Activated naive CD8-positive, alpha-beta T cell (primary cell): ENCODE measurements around the gene GTSE1.
"Not testable (repeated sequence)": the region's sequence is repeated elsewhere in the genome, so short reads cannot be mapped to it uniquely, and the experiment has no call there.

ENCODE experiments used
- H3K27ac Mint-ChIP-seq: one replicate; pipeline ENCODE4 v1.8.0; 2021; ENCODE audit warnings: mixed read lengths
- H3K27me3 Mint-ChIP-seq: one replicate; pipeline ENCODE4 v1.8.0; 2021; ENCODE audit warnings: mixed read lengths
- H3K36me3 Mint-ChIP-seq: one replicate; pipeline ENCODE4 v1.8.0; 2021; ENCODE audit warnings: mixed read lengths
- H3K4me1 Mint-ChIP-seq: one replicate; pipeline ENCODE4 v1.8.0; 2021; ENCODE audit warnings: low read depth, mixed read lengths
- H3K4me3 Mint-ChIP-seq: one replicate; pipeline ENCODE4 v1.8.0; 2021; ENCODE audit warnings: mild to moderate bottlenecking, mixed read lengths
- H3K9me3 Mint-ChIP-seq: one replicate; pipeline ENCODE4 v1.8.0; 2021; ENCODE audit warnings: low read depth, mixed read lengths

The GTSE1 gene, protein sequence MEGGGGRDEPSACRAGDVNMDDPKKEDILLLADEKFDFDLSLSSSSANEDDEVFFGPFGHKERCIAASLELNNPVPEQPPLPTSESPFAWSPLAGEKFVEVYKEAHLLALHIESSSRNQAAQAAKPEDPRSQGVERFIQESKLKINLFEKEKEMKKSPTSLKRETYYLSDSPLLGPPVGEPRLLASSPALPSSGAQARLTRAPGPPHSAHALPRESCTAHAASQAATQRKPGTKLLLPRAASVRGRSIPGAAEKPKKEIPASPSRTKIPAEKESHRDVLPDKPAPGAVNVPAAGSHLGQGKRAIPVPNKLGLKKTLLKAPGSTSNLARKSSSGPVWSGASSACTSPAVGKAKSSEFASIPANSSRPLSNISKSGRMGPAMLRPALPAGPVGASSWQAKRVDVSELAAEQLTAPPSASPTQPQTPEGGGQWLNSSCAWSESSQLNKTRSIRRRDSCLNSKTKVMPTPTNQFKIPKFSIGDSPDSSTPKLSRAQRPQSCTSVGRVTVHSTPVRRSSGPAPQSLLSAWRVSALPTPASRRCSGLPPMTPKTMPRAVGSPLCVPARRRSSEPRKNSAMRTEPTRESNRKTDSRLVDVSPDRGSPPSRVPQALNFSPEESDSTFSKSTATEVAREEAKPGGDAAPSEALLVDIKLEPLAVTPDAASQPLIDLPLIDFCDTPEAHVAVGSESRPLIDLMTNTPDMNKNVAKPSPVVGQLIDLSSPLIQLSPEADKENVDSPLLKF

DNA sequence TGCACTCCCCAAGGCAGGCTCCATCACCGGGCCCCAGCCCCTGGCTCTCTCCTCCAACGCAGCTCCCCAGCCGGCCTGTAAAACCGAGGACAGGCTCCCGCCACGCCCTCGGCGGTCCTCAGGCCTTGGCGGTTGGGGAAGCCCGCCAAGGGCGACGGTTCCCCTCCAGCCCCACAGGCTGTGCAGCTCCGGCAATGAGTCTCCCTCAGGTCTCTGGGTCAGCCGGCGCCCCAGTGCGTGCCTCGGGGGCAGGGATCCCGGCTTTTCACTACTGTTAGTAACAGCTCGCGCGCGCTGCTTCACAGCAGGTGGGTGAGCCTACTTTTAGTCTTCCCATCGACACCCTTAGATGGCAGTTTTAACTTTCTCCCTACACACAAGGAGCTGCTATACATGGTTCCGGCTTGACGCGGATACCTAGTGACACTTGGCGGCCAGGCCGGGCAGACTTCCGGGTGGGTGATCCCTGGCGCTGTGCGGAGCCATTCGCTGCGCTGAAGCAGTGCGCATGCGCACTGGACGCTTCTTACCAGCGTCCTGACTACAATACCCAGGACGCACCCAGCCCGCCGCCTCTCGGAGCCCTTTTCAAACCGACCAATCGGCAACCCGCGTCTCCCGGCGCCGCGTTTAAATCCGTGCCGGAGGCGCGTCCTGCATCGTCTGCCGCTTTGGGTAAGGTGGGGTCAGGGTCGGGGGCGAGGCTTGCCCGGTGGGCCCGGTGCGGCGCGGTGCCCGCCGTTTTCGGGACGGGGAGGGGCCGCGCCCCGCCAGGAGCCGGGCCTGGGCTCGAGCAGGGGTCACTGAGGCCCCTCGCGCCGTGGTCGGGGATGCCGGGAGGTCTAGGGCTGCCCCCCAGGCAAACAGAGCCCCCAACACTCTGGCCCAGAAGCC, at the start of gene GTSE1:
GTSE1 (plus strand) TSS at position 614 of the 894 bp plus-strand sequence. CDS start 531 bp downstream, outside the sequence.
- Mint-ChIP-seq H3K9me3 (no peaks in the 10 kb centered on the region), H3K36me3 (peaks cover 7% of the 10 kb centered on the region), H3K4me1 (peaks cover 17% of the 10 kb centered on the region), H3K27me3 (peaks cover 6% of the 10 kb centered on the region), H3K27ac (peak within 1 kb of the TSS; percentile 99), H3K4me3 (peak within 1 kb of the TSS; percentile 93)

DNA sequence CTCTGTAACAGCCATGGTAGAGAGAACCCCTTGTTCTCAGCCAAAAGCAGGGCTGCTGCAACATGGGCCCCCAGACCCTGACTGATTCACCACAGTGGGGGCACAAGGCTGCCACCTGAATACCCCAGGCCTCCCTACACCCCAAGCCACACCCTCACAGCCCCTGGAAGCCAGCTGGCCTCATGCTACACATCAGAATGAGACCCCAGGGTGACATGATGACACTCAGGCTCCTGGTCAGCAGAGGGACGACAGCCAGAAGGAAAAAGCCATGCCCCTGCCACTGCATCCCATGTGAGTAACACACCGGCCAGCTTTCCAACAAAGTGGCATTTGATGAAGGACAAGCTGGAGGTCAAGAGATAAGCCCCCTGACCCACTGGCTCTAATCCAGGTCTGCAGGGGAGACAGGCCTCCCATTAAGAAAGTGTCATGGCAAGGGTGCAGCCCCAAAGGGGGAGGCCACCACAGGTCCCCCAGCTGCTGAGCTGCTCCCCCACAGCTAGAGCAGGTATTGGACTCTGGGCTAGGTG, 49.2 kb upstream of the GTSE1 start:
- H3K4me3 Mint-ChIP-seq = peak overlapping the region; percentile 5
- H3K27ac Mint-ChIP-seq = no peak overlapping the region
- peaks cover 2% of the 10 kb centered on the region for H3K36me3 Mint-ChIP-seq
- peaks cover 18% of the 10 kb centered on the region for H3K4me1 Mint-ChIP-seq
- no peaks in the 10 kb centered on the region for H3K9me3 Mint-ChIP-seq
- no peaks in the 10 kb centered on the region for H3K27me3 Mint-ChIP-seq

DNA sequence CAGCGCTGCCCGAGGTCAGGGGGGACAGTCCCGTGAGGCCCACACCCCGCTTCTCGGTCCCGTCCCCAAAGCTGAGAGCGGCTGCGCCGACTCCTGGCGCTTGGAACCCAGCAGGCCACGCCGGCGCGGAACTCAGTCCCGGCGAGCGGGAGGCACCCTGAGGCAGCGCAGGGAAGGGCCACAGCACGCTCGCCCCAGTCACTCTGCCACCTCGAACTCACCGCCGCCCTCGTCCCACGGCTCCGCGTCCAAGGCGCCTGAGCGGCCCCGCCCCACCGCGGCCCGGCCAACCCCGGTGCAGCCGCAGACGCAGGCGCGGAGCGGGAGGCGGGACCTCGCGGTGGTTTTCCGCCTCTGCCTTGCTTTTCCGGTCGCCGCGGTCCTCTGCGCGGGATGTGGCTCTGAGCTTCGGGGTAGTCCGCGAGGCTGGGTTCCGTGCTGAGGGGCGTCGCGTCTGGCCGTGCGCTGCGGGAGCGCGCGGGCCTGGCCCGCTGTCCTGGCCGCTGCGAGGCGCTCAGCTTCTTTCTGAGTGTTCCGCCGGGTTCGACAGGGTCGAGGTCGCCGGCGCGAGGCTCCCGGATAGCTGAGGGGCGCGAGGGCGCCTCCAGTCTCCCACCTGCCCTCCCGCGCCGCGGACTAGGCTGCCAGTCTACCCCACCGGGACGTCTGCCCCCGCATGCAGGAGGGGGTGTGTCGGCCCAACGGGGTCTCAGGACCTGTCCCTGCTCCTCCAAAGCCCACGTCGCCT, 46.5 kb upstream of the GTSE1 start, which contains the start of gene CDPF1:
CDPF1 (minus strand) TSS at position 259 of the 748 bp plus-strand sequence. CDS start 2,009 bp downstream, outside the sequence.
- Mint-ChIP-seq H3K4me1 (peaks cover 27% of the 10 kb centered on the region), H3K27ac (peak within 1 kb of the TSS; percentile 76), H3K36me3 (peaks cover 2% of the 10 kb centered on the region), H3K27me3 (no peaks in the 10 kb centered on the region), H3K9me3 (no peaks in the 10 kb centered on the region), H3K4me3 (peak within 1 kb of the TSS; percentile 81)

DNA sequence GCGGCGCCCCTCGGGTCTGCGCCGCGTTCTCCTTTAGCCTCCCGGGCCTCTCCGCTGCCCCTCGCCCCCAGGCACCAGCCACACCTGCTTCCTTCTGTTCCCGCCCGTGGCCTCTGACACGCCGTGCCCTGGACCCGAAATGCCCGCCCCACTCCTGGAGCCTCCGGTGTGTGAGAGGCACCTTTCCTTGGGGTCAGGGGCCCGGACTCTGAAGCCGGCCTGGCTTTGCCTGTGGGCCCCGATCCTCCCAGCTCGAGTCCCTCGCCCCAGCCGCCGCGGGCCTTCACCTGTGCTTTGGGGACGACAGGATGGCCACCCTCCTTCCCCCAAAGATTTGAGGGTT, 45.9 kb upstream of the GTSE1 start:
- H3K27me3 Mint-ChIP-seq = no peaks in the 10 kb centered on the region
- H3K4me1 Mint-ChIP-seq = peaks cover 27% of the 10 kb centered on the region
- H3K9me3 Mint-ChIP-seq = no peaks in the 10 kb centered on the region
- H3K36me3 Mint-ChIP-seq = no peaks in the 10 kb centered on the region
- H3K27ac Mint-ChIP-seq = peak overlapping the region; percentile 76
- H3K4me3 Mint-ChIP-seq = peak overlapping the region; percentile 81

DNA sequence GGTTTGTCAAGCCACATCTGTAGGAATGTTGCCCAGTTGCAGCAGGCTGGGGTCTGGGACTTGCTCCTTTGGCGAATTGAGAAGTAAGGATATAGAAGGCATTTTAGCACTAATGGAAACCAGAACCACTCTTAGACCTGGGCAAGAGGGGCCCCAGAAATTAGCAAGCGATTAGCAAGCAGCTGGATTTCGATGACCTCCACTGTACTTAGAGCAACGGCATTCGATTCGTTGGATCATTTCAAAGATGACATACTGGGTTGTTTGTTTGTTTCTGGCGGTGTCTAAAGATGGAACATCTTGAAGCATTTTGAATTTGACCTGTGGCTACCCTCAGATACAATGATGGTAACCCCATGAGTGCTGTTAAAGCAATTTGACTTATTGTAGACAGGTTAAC, 45.4 kb upstream of the GTSE1 start:
- H3K36me3 Mint-ChIP-seq = no peaks in the 10 kb centered on the region
- peak overlapping the region; percentile 81 for H3K4me3 Mint-ChIP-seq
- no peaks in the 10 kb centered on the region for H3K9me3 Mint-ChIP-seq
- H3K27me3 Mint-ChIP-seq = no peaks in the 10 kb centered on the region
- H3K4me1 Mint-ChIP-seq = peaks cover 26% of the 10 kb centered on the region
- H3K27ac Mint-ChIP-seq = peak overlapping the region; percentile 76

DNA sequence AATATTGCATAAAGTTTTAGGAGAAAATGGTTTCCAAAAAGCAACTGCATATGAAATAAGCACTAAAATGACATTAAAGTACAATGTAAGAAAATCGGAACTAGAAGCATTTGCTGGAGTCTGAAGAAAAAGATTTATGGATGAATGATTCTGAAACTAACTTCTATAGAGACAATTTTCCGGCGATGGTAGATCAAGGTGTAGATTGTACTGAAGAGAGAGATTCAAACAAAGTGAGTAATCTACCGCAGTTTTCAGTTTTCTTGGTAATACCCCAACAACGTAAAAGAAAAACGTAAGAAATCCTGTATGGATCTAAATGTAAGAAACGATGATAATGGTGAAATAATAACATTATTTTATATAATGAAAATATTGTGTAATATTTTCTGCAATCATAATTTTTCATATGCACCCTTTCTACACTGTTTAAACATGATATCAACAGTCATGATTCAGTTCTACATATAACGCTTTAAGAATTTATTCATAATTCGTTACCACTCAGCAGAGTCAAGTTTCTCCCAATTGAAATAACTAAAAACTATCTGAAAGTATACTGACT, 44.8 kb upstream of the GTSE1 start:
- Mint-ChIP-seq H3K9me3 (no peaks in the 10 kb centered on the region), H3K27ac (peak overlapping the region; percentile 50), H3K36me3 (no peaks in the 10 kb centered on the region), H3K27me3 (no peaks in the 10 kb centered on the region), H3K4me3 (peak overlapping the region; percentile 81), H3K4me1 (peaks cover 25% of the 10 kb centered on the region)

DNA sequence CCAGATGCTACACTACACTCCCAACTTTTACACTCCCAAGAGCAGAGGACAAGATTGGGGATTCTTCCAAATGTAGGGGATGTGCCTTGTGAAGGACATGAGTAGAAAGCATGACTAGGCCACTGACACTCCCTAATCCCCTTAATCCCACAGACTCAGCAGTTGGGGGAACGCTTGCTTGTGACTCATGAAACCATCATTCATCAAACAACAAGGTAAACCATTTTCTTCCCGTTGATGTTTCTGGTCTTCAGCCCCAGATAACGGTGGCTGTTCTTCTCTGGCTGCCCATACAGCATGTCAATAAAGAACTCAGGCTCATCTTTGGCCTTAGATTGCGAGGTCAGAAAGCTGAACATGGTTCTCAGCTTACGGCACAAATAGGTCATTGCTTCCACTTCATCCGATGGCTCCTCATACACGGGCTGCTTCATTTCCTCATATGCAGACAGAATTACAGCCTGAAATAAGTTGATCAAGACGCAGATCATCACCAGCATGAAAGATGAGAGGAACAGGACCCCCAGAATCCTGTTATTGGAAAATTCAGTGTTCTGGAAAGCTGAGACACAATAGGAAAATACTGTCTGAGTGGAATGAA, 40.2 kb upstream of the GTSE1 start:
- no peak overlapping the region for H3K27ac Mint-ChIP-seq
- no peak overlapping the region for H3K4me3 Mint-ChIP-seq
- H3K4me1 Mint-ChIP-seq = peaks cover 13% of the 10 kb centered on the region
- H3K27me3 Mint-ChIP-seq = peaks cover 23% of the 10 kb centered on the region
- H3K9me3 Mint-ChIP-seq = peaks cover 5% of the 10 kb centered on the region
- no peaks in the 10 kb centered on the region for H3K36me3 Mint-ChIP-seq

DNA sequence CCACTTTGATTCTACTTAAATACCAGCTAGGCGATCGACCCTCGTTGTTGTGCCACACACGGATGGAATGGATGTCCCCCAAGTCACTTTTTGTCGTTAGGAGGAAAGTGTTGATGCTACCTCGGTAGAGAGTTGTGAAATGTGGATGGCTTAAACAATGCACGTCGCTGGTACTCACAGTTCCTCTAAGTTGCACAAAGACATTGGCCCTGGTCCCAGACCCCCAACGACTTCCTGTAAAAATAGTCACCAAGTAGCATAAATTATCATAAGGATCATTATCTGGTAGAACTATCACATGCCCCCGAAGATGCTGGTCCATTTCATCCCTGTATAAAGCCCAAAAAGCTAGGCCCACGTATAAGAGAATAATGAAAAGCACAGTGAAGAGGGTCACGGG, 37.3 kb upstream of the GTSE1 start:
- H3K27me3 Mint-ChIP-seq = peaks cover 39% of the 10 kb centered on the region
- no peak overlapping the region for H3K27ac Mint-ChIP-seq
- no peaks in the 10 kb centered on the region for H3K36me3 Mint-ChIP-seq
- peaks cover 5% of the 10 kb centered on the region for H3K9me3 Mint-ChIP-seq
- H3K4me1 Mint-ChIP-seq = peaks cover 4% of the 10 kb centered on the region
- no peak overlapping the region for H3K4me3 Mint-ChIP-seq

DNA sequence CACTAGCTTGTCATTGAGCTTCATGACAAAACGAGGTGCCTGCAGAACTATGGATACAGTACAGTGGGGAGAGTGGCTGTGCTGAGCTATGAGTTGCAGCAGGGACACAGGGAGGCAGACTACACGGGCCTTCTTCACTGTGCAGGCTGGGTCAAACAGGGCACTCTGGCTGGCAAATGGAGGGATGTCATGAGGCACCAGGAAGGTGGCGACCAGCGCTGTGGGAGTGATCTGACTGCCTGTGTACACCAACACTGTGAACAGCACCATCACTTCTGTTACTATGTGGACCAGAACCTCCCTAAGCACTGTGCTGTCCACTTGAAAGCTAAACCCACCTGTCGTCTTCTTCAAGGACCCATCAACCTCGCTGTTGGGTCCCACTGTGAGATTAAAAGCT, 36.6 kb upstream of the GTSE1 start:
- no peak overlapping the region for H3K4me3 Mint-ChIP-seq
- no peaks in the 10 kb centered on the region for H3K36me3 Mint-ChIP-seq
- no peak overlapping the region for H3K27ac Mint-ChIP-seq
- peaks cover 5% of the 10 kb centered on the region for H3K9me3 Mint-ChIP-seq
- peaks cover 2% of the 10 kb centered on the region for H3K4me1 Mint-ChIP-seq
- H3K27me3 Mint-ChIP-seq = peaks cover 41% of the 10 kb centered on the region

DNA sequence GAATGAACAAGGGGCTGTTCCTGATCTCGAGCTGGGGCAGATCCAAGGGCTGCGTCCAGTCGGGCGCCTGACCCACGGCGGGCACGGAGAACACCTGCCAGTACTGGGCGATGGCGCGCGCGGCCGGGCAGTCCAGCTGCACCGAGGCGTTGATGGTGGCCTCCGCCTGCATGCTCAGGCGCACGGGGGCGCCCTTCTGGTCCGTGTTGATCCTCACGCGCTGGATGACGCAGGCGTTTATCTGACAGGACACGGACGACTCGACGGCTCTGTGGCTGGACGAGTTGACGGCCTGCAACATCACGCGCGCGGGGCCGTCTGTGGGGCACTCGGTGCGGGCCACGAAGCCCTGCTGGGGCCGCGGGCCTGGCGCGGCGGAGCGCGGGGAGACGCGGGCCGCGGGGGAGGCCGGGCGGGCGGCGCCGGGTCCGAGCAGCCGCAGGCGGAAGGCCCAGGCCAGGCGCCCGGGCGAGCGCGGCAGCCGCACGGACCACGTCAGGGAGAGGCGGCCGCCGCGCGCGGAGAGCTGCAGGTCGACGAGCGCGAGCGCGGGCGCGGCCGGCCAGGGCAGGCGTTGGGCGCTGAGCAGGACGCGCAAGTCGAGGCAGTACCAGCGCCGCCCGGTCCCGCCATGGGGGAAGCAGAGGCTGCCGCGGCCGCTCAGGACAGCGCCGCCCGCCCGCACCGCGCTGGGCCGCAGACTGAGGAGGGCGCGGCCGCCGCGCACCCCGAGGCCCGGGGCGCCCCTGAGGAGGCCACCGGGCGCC, 34.0 kb upstream of the GTSE1 start:
- no peak overlapping the region for H3K27ac Mint-ChIP-seq
- H3K4me3 Mint-ChIP-seq = no peak overlapping the region
- H3K4me1 Mint-ChIP-seq = peaks cover 8% of the 10 kb centered on the region
- H3K27me3 Mint-ChIP-seq = peaks cover 41% of the 10 kb centered on the region
- H3K36me3 Mint-ChIP-seq = no peaks in the 10 kb centered on the region
- peaks cover 5% of the 10 kb centered on the region for H3K9me3 Mint-ChIP-seq

DNA sequence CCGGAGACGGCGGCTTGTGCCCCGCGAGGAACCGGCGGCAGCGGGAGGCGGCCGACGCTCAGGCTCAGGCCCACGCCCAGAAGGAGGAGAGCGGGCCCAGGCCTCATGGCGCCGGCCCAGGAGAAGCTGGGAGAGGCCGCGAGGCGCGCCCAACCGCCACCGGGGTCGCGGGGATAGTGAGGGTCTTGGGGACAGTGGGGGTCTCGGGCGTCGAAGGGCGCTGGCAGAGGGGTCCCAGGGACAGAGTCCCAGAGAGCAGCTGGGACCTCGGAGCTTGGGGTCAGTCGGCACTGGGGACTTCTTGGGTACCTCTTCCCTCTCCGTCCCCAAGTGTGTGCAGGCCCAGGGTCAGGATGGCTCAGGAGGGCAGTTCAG, 33.5 kb upstream of the GTSE1 start, which contains the start of gene PKDREJ:
PKDREJ (minus strand) TSS at position 128 of the 375 bp plus-strand sequence; CDS start at position 107, 21 bp downstream.
- H3K4me1 Mint-ChIP-seq = peaks cover 8% of the 10 kb centered on the region
- no peak within 1 kb of the TSS for H3K4me3 Mint-ChIP-seq
- peaks cover 5% of the 10 kb centered on the region for H3K9me3 Mint-ChIP-seq
- H3K36me3 Mint-ChIP-seq = no peaks in the 10 kb centered on the region
- no peak within 1 kb of the TSS for H3K27ac Mint-ChIP-seq
- H3K27me3 Mint-ChIP-seq = peaks cover 40% of the 10 kb centered on the region

DNA sequence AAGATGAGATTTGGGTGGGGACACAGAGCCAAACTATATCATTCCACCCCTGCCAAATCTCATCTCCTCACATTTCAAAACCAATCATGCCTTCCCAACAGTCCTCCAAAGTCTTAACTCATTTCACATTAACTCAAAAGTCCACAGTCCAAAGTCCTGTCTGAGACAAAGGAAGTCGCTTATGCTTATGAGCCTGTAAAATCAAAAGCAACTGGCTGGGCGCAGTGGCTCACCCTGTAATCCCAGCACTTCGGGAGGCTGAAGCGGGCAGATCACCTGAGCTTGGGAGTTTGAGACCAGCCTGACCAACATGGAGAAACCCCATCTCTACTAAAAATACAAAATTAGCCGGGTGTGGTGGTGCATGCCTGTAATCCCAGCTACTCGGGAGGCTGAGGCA, 32.1 kb upstream of the GTSE1 start:
- H3K4me1 Mint-ChIP-seq = peaks cover 11% of the 10 kb centered on the region
- H3K27me3 Mint-ChIP-seq = peaks cover 34% of the 10 kb centered on the region
- H3K9me3 Mint-ChIP-seq, H3K4me3 Mint-ChIP-seq, H3K27ac Mint-ChIP-seq, H3K36me3 Mint-ChIP-seq: not testable (repeated sequence)

DNA sequence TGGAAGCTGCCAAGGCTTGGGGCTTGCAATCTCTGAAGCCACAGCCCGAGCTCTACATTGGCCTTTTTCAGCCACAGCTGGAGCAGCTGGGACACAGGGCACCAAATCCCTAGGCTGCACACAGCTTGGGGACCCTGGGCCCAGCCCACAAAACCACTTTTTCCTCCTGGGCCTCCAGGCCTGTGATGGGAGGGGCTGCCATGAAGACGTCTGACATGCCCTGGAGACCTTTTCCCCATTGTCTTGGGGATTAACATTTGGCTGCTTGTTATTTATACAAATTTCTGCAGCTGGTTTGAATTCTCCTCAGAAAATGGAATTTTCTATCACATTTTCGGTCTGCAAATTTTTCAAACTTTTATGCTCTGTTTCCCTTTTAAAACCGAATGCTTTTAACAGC, 31.0 kb upstream of the GTSE1 start:
- not testable (repeated sequence) for H3K9me3 Mint-ChIP-seq, H3K4me3 Mint-ChIP-seq, H3K36me3 Mint-ChIP-seq, H3K27ac Mint-ChIP-seq
- H3K4me1 Mint-ChIP-seq = peaks cover 11% of the 10 kb centered on the region
- peaks cover 26% of the 10 kb centered on the region for H3K27me3 Mint-ChIP-seq
